Astrocyte (in vitro differentiated cells and primary cell): ENCODE measurements around the gene HMCES.

ENCODE experiments used
- EZH2 ChIP-seq: IDR thresholded peaks from 2 replicates; pipeline ENCODE4 v1.6.1; 2012; ENCODE audit warnings: mild to moderate bottlenecking, low read length, inconsistent platforms; ENCODE audit not compliant: insufficient read depth
- TF ChIP-seq, protein P1 (sequence below): IDR thresholded peaks from 2 replicates; pipeline ENCODE4 v1.5.1; 2011; ENCODE audit warnings: low read depth, mild to moderate bottlenecking, inconsistent platforms, low read length, moderate library complexity; ENCODE audit not compliant: insufficient read depth

DNA sequence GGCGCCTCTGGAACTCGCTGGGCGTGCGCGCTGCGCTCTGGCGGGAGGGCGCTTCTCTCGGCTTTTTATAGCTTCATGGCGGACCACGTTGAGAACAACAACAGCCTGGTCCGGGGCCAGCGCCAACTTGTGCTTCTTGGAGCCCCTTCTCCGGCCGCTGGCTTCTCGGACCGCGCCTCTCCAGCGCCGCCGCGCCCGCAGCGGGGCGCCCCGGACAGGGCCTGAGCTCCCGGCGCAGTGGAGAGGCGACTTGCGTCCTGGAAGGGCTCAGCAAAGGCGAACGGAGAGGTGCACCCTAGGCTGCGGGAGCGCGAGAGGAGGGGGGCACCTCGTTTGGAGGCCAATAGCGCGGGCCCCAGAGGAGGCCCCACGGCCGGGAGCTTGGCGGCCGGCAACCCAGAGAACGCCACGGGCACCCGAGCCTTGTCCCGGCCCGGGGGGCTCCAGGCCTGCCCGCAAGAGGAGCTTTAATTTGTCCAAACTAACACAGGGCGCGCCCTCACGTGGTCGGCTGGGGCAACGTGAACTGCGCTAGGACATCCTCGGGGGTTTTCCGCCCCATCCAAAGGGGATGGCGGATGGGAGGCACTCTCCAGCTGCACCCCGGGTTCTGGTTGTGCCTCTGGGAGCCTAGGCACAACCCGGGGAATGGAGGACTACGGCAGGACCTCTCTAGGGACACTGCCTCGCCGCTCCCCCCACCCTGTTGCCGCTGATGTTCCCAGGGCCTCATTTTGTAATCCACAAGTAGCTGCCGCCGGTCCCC, 37.8 kb downstream of the HMCES start:
- TF ChIP-seq, protein P1, sequence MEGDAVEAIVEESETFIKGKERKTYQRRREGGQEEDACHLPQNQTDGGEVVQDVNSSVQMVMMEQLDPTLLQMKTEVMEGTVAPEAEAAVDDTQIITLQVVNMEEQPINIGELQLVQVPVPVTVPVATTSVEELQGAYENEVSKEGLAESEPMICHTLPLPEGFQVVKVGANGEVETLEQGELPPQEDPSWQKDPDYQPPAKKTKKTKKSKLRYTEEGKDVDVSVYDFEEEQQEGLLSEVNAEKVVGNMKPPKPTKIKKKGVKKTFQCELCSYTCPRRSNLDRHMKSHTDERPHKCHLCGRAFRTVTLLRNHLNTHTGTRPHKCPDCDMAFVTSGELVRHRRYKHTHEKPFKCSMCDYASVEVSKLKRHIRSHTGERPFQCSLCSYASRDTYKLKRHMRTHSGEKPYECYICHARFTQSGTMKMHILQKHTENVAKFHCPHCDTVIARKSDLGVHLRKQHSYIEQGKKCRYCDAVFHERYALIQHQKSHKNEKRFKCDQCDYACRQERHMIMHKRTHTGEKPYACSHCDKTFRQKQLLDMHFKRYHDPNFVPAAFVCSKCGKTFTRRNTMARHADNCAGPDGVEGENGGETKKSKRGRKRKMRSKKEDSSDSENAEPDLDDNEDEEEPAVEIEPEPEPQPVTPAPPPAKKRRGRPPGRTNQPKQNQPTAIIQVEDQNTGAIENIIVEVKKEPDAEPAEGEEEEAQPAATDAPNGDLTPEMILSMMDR, result peak; percentile 34
- TF ChIP-seq EZH2, result no peak
